PC-9 (cell line): Measurements from ENCODE around the gene ATP4A.

Source experiments
- CTCF ChIP-seq: fragments of 200-600 bp; sonication (generic); conservative IDR thresholded peaks from 2 replicates; pipeline ENCODE4 v1.6.1; 2017; ENCODE audit warnings: mixed run types, antibody characterized with exemption, mild to moderate bottlenecking, moderate library complexity
- EZH2 ChIP-seq: fragments of 200-600 bp; sonication (generic); IDR thresholded peaks from 2 replicates; pipeline ENCODE4 v1.8.0; 2017; ENCODE audit warnings: antibody characterized with exemption, low read depth

DNA sequence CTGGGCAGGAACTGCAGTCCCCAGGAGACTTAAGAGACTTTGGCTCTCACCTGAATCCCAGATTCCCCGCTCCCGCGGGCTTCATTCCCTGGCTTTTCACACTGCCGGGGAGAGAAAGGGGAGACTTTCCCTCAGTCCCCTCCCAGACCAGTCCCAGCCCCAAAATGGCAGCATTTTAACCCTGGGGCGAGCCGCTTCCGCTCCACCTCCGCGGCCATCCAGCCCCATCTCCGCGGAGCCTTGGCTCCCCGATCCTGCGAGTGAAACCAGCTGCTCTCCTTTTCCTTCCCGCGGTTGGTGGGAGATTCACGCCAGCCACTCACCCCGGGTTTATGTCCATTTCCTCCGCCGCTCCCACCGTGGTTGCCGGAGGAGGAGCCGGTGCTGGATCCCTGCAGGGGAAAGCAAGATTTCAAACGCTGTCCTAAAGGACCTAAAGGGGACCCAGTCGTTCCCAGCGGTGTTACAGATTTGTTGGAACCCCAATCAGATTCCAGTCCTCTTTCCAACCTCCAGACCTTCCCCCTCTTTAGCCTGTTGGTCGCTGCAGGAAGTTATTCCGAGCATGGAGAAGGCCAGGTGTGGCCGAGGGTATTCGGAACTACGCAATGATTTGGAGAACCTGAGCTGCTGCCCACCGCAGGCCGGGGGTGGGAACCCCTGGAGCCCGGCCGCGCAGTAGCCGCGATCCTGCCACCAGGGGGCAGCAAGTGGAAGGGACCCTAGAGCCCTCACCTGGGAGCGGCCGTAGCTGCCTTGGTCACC is 53.4 kb downstream of the ATP4A start:
- TF ChIP-seq CTCF = peak; percentile 97
- TF ChIP-seq EZH2 = no peak
